GM18951 (cell line): ENCODE data around the gene HNRNPUL1.

Source experiments
- POLR2A ChIP-seq: IDR thresholded peaks from 4 replicates; pipeline ENCODE4 v1.6.1; 2011; ENCODE audit warnings: mild to moderate bottlenecking; ENCODE audit not compliant: insufficient read length, insufficient read depth; ENCODE audit errors: extremely low read depth
- in situ Hi-C: fragments of 300-500 bp; cut with MboI; formaldehyde crosslinking; loops from one replicate; pipeline ENCODE4 v1.12.0; 2022; ENCODE audit warnings: low sequenced_read_pairs, mixed read lengths, inconsistent platforms; ENCODE audit not compliant: unreplicated experiment

Gene HNRNPUL1

GRCh38 chr19:41302624-41303351 lies 38.6 kb downstream of the HNRNPUL1 start:
- in situ Hi-C loops = no loop called here
- no peak for TF ChIP-seq POLR2A

- in situ Hi-C loops = no loop called here
- TF ChIP-seq POLR2A = no peak
These were observed 39.8 kb downstream of the HNRNPUL1 start for GRCh38 chr19:41303954-41304353.

- in situ Hi-C loops = no loop called here
- no peak for TF ChIP-seq POLR2A
These were observed 40.7 kb downstream of the HNRNPUL1 start for GRCh38 chr19:41304706-41305483.

GRCh38 chr19:41305927-41306793 lies 42.0 kb downstream of the HNRNPUL1 start:
- in situ Hi-C loops = no loop called here
- TF ChIP-seq POLR2A = no peak

- in situ Hi-C loops = no loop called here
- TF ChIP-seq POLR2A = no peak
These were observed 43.1 kb downstream of the HNRNPUL1 start for GRCh38 chr19:41307090-41307875.

GRCh38 chr19:41307954-41308449 lies 43.8 kb downstream of the HNRNPUL1 start:
- in situ Hi-C loops = no loop called here

GRCh38 chr19:41308450-41309179 lies 44.4 kb downstream of the HNRNPUL1 start:
- peak; percentile 45 for TF ChIP-seq POLR2A
- in situ Hi-C loops = no loop called here

More at GRCh38 chr19:41307954-41308449, 43.8 kb downstream of the HNRNPUL1 start:
- TF ChIP-seq POLR2A = no peak

- no peak for TF ChIP-seq POLR2A
- in situ Hi-C loops = no loop called here
These were observed 45.2 kb downstream of the HNRNPUL1 start for GRCh38 chr19:41309180-41310032.

- in situ Hi-C loops = no loop called here
These were observed 46.1 kb downstream of the HNRNPUL1 start, which contains the start of gene CCDC97 for GRCh38 chr19:41310033-41310831. Gene CCDC97 (plus strand): TSS chr19:41310172. CDS start chr19:41310311, 139 bp downstream.

GRCh38 chr19:41311072-41311471 lies 46.9 kb downstream of the HNRNPUL1 start:
- no peak for TF ChIP-seq POLR2A
- in situ Hi-C loops = no loop called here

More at GRCh38 chr19:41310033-41310831, 46.1 kb downstream of the HNRNPUL1 start, which contains the start of gene CCDC97:
- TF ChIP-seq POLR2A = peak; percentile 86
